GM19438 (cell line): ENCODE data around the gene BCAP31.
"Not testable (repeated sequence)": the region's sequence is repeated elsewhere in the genome, so short reads cannot be mapped to it uniquely, and the experiment has no call there.

Experiments used
- ATAC-seq: cut with Tn5 transposase; IDR thresholded peaks from one replicate; pipeline ENCODE4 v1.9.1; 2021; ENCODE audit warnings: low read depth; ENCODE audit not compliant: unreplicated experiment

BCAP31 gene

DNA sequence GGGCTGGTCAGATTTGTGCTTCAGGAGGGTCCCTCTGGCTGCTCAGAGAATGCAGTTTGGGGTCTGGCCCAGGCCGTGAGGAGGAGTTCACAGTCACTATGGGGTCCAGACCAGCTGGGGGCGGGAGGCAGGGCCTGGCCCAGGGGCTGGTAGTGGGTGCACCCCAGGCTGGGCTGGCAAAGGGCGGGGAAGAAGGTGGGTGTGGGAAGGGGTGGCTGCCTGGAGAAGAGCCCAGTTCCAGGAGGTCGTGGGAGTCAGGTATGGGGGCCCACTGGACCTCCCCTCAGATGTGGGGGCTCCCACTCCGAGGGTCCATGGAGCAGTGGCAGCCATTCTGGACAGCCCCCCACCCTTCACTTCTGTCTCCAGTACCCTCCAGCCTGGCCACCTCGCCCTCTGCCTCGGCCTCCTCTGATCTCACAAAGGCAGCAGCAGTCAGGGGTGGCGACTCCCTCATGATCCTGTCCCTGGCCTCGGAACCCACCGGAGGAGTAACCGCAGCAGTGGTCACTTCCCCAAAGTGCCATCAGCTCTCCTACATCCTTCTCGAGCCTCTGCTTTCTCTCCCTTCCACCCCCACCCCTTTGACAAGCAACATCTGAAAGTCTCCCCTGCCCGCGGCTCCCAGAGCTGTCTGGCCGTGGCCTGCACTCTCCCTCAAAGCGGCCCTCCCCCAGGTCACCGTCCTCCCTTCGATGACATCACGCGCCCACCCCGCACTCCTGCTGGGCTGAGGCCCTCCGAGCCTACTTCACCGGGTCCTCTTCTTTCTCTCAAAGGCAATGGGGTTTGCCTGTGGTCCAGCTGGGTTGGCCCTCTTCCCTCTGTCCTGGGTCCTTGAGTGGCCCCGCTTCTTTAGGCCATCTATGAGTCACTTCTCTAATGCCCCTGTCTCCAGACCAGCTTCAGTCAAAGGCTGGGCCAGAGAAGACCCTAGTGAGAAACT lies 38.2 kb downstream of the BCAP31 start:
- no peak for ATAC-seq

DNA sequence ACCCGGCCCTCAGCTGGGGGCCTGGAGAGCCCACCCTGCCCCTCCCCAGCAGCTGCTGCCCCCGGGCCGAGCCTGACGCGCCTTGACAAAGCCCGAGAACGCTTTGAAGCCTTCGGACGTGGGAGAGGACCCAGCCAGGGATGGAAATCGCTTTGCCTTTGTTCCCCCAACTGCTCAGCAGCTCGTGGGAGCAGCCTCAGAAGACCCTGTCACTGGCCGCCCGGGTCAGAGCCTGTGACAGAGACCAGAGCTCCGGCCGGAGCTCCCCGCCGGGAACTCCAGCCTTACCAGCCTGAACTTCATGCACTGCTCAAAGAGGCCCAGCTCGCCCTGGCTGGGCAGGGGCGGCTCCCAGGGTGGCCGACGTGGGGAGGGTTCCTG lies 39.0 kb downstream of the BCAP31 start:
- no peak for ATAC-seq

GRCh38 chrX:153684467-153685155 lies 39.6 kb downstream of the BCAP31 start:
- ATAC-seq, result no peak

DNA sequence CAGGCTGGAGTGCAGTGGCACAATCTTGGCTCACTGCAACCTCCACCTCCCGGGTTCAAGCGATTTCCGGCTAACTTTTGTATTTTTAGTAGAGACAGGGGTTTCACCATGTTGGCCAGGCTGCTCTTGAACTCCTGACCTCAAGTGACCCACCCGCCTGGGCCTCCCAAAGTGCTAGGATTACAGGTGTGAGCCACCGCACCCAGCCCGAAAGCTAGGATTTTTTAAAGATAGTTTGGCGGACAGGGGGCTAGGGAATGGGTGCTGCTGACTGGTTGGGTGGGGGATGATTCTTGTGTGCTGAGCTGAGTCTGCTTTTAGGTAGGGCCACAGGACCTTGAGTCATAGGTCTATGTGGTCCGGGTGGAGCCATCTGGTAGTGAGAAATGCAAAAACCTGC lies 40.7 kb downstream of the BCAP31 start:
- not testable (repeated sequence) for ATAC-seq

DNA sequence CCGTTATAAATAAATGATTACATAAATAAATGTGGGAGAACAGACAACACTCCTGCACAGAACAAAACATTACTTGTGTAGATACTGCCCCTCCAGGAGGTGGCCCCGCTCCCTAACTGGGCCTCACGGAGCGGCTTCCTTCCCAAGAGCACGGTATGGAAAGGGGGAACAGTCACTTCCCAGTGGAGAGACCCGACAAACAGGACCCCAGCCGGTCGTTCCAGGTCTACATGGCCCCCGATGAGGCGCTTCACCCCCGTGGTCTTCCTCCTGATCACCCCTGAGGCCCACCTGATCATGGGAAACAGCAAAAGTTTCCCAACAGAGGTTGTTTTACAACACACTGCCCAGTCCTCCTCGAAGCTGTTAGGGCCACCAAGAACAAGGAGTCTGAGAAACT lies 43.0 kb downstream of the BCAP31 start:
- ATAC-seq, result no peak

DNA sequence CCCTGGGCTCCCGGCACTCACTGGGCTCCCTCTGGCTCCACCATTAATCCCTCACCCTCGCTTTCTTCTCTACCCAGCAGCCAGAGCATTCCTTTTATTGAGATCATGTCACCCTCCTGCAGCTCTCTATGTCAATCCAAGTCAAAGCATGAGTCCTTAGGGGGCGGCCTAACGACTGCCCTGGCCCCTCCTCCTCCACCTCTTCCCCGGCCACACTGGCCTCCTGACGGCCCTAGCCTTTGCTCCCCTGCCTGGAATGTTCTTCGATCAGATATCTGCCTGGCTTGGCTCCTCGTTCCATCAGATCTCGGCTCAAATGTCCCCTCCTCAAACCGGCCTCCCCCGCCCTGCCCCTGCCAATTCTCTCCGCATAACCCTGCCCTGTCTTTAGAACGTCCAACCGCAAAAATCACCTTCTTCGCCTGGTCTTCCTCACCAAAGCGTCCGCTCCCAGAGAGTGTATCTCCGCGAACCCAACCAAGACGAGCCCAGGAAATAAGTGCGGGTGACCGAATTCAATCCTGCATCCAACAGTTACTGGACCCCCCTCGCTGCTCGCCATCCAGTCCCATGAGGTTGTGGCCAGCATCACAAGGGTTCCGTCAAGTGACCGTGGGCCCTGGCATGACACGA lies 49.9 kb downstream of the BCAP31 start:
- no peak for ATAC-seq

DNA sequence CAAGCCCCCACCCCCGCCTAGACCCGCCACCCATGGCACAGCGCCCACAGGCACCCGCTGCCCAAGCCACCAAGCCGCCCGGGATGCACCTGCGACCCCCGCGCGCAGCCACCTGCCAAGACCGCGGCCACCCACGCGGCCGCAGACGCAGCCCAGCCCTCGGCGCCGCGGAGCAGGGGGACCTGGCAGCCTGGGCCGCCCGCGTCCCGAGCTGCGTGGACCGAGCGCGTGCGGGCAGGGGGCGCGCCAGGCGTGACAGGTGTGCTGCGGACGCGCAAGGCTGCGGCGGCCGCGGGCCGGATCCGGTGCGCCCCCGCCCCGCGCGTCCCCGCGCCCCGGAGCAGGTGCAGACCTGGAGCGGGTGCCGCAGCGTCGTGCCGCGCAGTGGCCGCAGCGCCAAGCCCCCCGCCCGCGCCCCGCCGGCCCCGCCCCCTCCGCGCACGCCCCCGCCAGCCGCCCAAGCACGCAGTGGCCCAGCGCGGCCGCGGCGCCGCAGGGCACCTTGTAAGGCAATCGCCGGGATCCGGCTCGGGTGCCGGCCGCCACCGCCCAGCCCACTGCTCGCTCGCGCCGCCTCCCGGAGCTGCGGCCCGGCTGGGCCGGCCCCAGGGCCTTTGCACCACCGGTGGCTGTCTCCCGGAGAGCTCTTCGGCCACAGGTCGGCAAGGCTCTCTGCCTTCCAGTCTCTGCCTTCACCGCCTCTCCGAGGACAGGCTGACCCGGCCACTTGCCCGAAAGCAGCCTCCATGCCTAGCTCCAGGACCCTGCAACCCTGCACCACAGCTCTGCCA lies 50.6 kb downstream of the BCAP31 start, which contains the start of gene PNCK:
Gene PNCK, minus strand, starts transcription at position 386 of the 791 bp plus-strand sequence. CDS start 737 bp downstream, outside the sequence.
- no peak for ATAC-seq

GRCh38 chrX:153672531-153673427 lies 51.4 kb downstream of the BCAP31 start:
- no peak for ATAC-seq

DNA sequence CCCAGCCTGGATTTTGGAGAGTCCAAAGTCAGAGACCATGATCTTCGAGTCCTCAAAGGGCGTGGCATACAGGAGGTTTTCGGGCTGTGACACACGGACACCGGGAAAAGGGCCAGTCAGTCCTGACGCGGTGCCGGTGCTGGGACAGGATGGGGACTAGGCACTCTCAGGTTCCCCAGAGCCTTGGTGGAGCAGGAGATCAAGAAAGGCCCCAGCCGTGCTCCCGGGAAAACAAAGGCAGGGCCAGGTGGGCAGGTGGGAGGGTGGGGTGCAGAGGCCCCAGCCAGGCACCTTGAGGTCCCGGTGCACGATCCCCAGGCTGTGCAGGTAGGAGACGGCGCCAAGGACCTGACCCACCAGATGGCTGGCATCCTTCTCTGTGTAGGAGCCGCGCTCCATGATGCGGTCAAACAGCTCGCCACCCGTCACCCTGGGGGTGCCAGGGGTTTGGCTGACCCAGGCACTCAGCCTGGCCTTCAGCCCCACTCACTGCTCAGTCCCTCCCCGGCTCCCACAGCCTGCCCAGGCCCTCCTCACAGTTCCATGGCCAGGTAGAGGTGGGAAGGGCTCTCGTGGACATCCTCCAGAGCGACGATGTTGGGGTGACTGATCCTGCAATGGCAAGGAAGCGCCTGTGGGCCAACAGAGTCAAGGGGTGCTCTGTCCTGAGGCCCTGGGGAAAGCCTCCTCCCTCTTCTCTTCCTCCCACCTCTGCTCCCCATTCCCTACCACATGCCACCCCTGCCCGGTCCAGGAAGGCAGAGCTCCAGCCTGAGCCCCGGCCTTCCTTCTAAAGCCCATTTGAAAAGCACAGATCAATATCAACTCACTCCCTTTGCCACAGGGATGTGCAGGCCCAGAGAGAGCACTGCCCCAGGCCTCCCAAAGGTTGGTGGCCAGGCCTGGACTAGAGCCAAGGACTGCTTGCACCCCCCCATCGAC lies 52.3 kb downstream of the BCAP31 start:
- ATAC-seq, result no peak

- no peak for ATAC-seq
Measured at GRCh38 chrX:153670748-153671588, 53.2 kb downstream of the BCAP31 start.

DNA sequence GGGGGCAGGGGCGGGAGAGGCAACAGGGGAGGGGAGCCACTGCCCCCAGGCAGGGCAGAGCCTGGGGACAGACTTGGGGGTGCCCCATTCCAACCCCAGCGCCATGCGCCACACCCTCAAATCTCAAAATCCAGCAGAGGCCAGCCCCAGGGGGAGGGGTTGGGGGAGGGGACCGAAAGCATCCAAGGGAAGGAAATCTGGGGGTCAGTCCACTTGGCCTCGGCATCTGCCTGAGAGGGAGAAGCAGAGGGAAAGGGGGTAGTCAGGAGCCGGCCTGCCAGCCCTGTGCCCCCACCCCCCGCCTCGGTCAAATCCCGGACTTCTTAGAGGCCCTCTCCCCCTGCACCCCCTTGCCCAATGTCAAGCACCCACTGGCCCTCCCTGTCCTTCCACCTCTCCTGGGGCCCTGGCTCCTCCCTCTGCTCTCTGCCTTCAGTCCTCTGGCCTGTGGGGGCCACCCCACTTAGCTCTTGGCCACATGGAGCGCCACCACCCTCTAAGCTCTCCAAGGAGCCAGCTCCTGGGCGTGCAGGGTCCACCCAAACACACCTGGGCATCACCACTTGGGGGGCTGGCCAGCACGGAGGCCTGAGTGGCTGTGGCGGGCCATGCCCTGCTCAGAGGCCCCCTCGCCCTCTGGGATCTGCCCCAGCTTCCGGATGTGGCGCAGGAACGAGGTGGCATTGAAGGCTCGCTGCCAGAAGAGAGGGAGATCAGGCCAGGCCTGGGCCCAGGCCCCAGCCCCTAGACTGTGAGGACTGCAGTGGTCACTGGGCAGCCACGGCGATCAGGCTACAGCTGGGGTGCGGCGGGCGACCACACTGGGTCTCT lies 54.1 kb downstream of the BCAP31 start:
- no peak for ATAC-seq

GRCh38 chrX:153669174-153669890 lies 54.9 kb downstream of the BCAP31 start:
- no peak for ATAC-seq

DNA sequence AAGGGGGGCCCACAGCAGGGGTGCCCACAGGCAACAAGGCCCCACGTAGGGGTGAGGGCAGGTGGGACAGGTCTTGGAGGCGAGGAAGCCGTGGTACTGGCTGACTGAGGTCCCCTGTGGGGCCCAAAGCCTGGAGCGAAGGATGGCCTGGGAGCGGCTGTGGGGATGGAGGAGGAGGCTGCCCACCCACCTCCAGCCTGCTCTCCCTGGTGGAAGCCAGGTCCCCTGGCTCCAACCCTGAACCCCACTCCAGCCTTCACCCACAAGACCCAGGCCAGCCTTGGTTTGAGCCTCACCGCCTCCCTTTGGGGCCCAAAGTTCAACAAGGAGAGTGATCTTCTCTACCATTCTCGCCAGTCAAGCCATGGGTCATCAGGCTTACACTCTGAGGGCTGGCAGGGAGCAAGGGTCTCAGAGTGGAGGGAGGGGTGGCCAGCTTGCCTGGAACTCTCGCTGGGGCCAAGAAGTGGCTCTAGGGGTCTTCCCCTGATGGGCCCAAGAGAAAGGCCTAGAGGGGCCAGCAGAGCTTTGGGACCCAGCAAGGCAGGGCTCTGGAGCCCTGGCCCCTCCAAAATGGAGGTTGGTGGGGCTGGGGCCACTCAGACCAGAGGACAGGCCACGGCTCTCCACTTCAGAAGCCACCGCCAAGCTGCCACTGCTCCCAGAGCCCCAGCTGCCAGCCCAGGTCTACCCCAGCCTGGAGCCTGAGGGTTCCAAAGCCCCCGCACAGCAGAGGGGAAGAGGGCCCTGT lies 55.6 kb downstream of the BCAP31 start:
- no peak for ATAC-seq

DNA sequence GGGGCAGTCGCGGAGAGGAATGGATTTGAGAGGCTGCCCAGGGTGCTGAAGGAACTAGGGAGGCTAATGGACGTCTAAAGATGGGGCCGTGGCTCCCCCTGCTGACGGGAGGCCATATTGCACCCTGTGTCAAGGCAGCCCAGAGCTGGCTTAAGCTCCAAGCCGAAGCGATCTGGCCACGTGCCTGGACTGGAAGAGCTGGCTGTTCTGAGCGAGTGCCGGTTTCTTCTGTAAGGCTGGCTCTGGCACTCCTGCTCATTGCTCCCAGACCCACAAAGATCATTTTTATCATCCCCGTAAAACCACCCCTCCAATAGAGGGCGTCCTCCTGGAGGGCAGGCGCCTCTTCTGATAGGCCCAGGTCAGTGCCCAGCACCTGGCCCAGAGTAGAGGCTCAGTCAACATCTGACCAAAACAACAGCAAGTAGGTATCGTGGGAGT lies 56.2 kb downstream of the BCAP31 start:
- ATAC-seq, result no peak

DNA sequence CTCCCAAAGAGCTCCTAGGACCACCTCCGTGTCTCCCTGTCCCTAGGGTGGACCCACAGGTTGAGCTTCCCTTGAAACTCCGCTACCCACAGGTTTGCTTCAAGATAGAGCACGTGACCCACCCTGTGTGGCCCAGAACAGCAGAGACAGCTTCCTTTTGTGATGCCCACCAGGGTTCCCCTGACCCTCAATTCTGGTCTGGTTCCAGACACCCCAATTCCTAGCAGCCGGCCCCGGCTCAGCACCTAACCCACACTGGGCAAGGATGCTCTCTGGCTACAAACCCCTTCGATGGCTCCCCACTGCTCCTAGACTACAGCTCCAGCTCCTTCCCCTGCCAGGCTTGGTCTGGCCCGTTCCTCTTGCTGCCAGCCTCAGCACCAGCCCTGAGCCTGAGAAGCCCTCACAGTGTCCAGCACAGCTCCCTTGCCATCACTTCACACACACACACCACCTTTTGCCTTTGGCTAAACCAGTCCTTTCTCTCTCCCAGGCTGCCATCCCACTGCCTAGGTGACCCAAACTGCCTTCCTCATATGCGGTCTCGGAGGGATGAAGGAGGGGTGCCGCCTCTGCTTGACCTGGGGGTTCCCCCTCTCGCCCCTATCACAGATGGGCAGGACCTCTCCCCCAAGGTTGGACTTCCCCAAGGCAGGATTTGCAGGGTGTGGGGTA lies 56.8 kb downstream of the BCAP31 start:
- ATAC-seq, result no peak
